Activated naive CD4-positive, alpha-beta T cell treated with anti-CD3 and anti-CD28 coated beads, Interleukin-2, amount 50 U/mL, for 16 hours (primary cell): ENCODE data around the gene CRYBA1.

Experiments
- DNase-seq: peaks from one replicate; pipeline ENCODE4 v3.0.0-alpha.2; 2020

Gene CRYBA1

DNA sequence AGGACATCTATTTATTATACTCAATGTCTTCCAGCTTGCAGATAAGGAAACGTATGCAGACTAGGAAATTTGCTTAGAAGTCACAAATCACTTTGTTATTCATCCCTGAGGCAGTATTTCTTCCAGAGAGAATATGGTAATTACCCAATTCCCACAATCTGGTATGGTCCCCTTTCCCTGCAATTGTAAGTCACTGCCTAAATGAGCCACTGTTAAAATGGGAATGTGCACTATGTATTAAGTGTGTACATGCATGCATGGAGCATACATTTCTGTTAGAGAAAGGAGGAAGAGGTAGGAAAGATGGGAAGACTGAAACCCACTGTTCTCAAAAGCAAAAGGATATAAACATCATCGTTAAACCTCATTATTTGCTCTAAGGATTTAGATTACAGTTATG lies 37.3 kb downstream of the CRYBA1 start:
- DNase-seq, result no peak

DNA sequence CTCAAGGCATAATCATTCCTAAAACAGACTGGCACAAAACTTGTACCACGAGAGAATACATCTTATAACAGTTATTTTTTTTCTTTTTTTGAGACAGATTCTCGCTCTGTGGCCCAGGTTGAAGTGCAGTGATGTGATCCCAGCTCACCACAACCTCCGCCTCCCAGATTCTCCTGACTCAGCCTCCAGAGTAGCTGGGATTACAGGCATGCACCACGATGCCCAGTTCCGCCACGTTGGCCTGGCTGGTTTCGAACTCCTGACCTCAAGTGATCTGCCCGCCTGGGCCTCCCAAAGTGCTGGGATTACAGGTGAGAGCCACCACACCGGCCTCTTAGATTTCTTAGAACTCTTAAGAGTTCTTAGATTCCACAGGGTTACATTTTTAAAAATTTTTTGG lies 43.2 kb downstream of the CRYBA1 start:
- no peak for DNase-seq

DNA sequence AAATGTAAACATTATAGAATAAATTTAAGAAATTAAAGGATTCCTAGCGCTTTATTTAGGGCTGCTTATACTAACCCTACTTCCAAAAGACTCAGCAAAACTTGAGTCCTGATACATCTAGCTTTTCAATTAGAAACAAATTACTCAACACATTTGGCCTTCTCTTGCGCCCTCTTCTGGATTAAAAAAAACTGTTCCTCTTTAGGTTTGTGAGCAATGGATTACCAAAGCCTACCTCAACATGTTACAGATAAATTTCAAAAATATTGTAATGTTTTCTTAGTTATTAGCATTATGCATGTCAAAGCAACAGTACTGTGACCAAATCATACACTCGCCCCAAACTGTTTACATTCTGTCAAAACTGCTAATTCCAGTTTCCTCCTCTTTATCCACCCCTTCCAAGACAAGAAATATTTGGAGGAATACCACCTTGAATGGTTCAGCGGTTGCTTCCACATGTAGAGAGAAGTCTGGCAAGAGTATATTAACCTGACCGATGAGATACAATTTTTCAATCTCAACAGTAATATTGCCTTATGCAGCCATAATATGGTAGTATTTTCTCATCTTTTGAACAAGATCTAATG lies 44.6 kb downstream of the CRYBA1 start:
- DNase-seq, result no peak

DNA sequence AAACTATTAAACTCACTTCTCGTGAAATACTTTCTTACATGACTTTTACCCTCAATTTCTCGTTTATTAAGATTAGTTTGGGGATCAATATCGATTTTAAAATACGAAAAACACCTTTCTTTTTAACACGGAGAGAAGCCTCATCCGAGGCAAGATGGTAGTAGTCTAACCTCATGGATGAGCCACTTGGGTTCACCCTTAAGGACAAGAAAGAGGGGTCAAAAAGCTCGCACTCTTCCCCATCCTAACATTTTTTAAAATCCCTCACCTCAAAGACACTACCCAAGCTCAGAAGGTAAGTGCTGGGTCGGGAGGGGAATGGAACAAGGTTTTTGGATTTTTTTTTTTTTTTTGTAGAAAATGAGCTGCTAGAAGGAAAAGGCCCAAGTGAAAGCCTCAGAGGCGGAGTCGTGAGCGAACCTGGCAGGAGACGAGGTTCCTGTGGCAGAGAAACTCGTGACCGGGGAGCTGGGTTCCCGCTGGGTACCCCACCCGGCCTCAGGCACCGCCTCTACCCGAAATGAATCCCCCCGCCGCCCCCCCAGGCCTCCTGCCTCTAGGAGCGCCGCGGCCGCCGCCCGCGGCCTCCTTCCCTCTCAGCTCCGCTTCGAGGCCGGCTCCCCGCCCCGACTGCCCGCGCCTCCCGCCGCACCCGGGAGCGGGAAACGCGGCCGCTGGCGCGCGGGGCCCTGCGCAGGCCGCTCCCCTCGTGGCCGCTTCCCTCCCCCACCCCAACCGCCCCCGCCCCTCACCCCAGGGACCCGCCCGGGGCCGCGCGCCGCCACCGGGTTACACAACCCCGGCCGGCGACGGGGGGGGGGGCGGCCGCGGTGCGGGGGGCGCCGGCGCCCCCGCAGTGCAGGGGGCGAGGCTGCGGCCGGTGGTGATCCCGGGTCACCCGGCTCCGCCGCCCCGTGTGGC lies 45.7 kb downstream of the CRYBA1 start:
- DNase-seq, result peak; percentile 50

DNA sequence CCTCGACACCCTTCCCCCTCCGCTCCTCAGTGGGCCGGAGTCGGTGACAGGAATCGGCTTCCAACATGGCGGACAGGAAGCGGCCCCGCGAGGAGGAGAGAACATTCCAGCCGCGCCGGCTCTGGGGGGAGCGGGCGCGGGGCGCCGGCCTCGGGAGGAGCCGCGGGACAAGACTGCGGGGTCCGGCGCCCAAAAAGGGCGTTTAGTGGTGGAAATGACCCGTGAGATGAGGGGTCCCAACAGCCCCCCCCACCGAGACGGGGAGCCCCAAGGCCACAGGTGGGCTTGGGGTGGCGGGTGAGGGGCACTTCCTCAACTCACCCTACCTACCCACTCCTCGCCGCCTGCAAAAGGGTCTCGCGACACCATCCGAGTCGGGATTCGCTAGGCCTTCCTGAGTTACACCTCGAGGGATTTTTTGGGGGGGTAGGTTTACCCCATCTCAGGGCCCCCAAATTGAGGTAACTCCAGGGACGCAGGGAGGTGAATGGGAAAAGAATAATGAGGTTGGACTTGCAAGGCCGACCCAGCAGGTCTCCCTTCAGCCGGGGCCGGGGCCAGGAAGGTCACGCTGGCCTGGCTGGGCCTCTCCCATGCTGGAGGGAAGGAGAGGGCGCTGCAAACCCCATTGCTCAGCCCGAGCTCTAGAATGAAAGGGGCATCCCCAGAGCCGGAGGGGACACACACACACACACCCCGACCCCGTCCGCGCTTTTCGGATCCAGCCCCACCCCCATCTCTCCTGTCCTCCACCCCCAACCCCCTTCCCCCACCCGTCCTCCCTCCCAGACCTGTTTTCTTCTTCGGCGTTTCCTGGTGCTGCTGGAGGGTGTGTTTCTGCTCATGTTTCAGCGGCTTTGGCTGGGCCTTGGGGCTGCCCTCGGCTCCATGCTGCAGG lies 46.6 kb downstream of the CRYBA1 start:
- DNase-seq, result peak; percentile 59

DNA sequence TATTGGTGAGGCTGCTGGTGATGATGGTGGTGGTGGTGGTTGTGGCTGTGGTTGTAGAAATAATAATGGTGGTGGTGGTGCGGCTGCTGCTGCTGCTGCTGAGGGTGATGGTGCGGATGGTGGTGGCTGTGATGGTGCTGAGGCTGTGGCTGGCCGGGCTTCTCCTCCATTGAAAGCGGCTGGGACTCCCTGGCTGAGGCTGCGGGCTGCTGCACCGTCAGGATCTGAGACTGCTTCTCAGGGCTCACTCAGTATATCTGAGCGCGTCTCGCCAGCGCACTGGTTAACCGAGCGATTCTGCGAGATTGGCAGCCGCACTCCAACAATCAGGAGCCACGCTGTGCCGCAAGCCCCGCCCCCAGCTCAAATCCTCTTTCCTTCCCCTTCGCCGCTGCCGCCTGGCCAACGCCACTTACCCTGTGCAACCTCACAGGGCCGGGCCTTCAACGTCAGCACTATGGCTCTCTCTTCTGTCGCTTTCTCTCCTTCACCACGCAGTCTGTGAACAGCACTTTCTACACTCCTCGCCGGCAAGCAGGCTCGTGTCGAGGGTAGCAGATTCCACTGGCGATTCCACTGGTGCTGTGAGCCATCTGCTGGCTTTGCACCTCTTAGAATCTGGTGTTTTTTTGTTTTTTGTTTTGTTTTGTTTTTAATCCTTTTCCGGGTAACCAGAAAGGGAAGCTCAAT lies 47.4 kb downstream of the CRYBA1 start, which contains the start of gene NUFIP2:
Gene NUFIP2, minus strand, starts transcription at position 259 of the 690 bp plus-strand sequence. Its CDS starts 89 bp downstream, at position 170.
- peak; percentile 98 for DNase-seq

DNA sequence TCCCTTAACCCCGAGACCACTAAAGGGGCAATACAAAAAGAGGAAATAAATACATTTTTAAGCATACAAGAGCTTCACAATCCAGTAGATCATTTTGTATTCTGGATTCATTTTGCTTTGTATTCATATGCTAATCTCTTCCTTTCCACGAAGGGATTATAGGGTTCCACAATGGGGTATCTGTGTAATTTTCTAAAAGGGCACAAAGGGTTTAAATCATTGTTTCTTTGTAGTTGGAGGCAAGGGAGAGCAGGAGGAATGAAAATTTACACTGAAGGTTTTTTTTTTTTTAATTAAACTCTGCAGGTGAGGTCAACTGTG lies 47.9 kb downstream of the CRYBA1 start:
- no peak for DNase-seq

DNA sequence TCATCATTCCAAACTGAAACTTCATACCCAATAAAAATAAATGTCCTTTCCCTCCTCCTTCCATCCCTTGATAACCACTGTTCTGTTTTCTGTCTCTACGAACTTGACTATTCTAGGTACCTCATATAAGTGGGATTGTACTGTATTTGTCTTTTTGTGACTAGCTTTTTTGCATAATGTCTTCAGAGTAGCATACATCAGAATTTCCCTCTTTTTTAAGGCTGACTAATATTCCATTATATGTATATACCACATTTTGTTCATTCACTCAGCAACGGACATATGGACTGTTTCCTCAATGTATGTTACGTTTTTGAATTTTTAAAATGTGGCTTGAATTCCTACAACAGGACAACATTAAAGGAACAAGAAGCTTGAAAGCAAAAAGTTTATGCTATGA lies 48.8 kb downstream of the CRYBA1 start:
- no peak for DNase-seq

DNA sequence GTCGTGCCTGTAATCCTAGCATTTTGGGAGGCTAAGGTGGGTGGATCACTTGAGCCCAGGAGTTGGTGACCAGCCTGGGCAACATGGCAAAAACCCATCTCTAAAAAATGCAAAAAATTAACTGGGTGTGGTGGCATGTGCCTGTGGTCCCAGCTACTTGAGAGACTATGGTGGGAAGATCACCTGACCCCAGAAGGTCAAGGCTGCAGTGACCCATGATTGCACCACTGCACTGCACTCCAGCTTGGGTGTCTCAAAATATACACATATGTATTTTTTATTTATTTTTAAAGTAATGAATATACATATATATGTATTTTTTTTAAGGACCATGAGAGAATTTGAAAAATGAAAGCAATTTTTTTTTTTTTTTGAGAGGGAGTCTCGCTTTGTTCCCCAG lies 52.4 kb downstream of the CRYBA1 start:
- DNase-seq, result no peak

DNA sequence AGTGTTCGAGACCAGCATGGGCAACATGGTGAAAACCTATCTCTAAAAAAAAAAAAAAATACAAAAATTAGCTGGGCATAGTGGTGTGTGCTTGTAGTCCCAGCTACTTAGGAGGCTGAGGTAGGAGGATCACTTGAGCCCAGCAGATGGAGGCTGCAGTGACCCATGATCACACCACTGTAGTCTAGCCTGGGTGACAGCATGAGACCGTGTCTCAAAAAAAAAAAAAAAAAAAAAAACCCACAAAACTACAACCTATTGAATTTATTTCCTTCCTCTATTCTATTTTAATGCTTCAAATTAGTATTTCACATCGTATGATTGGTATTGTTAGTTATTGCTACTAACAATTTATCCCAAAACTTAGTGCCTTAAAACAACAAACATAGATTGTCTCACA lies 56.7 kb downstream of the CRYBA1 start:
- DNase-seq, result no peak
